ENCODE measurements around the gene CDH15. TPM values are rescaled to one million over a fixed set of nuclear protein-coding genes. Genes with fewer than 3 reads are reported as not detected.

CDH15 gene
- total and polyA plus RNA-seq, 2 experiments from 2014 or later, result 0.06 TPM; not detected in 1

DNA sequence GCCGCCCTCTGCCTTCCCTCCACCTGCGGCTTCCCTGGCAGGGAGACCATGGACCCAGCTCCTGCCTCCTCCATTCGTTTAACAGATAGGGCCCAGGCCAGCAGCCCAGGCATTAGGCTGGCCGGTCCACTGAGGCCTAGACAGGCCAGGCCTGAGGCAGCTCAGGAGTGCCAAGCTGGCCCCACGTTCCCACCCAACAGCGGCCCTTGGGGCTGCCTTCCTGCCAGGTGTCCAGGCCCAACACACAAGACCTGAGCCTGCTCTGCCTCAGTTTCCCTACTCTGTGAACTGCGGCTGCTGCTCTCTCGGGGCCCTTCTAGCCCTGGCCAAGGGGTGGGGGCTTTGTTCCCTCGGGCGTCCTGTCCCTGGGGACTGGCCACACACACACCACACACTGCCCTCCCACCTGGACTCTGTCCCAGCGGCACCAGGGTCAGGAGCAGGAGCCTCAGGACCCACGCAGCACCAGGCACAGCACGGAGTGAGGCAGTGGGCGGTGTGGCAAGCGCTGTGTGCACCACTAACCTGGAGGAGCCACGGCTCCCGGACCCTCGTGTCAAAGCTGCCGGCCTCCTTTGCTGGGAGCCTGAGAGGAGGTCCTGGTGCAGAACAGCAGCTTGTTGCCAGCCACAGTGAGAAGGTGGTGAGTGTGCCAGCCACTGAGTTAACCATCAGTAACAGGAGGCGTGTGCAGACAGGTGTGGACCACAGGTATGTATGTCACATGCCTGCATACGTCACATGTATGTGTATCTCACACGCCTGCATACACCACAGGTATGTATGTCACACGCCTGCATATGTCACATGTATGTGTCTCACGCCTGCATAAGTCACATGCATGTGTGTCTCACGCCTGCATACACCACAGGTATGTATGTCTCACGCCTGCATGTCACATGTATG, 14.6 kb upstream of the CDH15 start:
- no peak for TF ChIP-seq EZH2phosphoT487 (IDR thresholded peaks at IDR 0.05; ENCODE audit: insufficient read depth, low read depth)
- Histone ChIP-seq H4K20me1 (ENCODE audit: insufficient read depth) (no peaks in the 10 kb centered on the region), H3K9me3 (ENCODE audit: low read depth) (no peaks in the 10 kb centered on the region), H3K9me2 (ENCODE audit: insufficient read depth) (no peaks in the 10 kb centered on the region), H3K27ac (no peak overlapping the region), H3K9ac (no peak overlapping the region), H3K27me3 (replicated peaks; ENCODE audit: insufficient read depth) (no peaks in the 10 kb centered on the region), H3K4me2 (ENCODE audit: unreplicated experiment) (no peak overlapping the region), H3K4me3 (no peak overlapping the region), H3F3A (ENCODE audit: insufficient read depth) (peaks cover 20% of the 10 kb centered on the region), H3K4me1 (ENCODE audit: insufficient read depth) (peaks cover 12% of the 10 kb centered on the region), H2AFZ (no peak overlapping the region), H3K79me2 (ENCODE audit: insufficient read depth) (no peaks in the 10 kb centered on the region), H3K36me3 (ENCODE audit: low read depth) (no peaks in the 10 kb centered on the region)
- in situ Hi-C loops (cut with MboI), result no loop called here
- 62 to 65% methylated on average over 23 to 26 of the region's 26 CpGs for WGBS, 2 experiments (ENCODE audit: low coverage in 1 of 2, low lambda C conversion rate in 2 of 2, missing lambda C conversion rate in 2 of 2)
- no peak for DNase-seq

DNA sequence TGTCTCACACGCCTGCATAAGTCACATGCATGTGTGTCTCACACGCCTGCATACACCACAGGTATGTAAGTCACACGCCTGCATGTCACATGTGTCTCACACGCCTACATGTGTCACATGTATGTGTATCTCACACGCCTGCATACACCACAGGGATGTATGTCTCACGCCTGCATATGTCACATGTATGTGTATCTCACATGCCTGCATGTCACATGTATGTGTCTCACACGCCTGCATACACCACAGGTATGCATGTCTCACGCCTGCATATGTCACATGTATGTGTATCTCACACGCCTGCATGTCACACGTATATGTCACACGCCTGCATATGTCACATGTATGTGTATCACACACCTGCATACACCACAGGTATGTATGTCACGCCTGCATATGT, 13.8 kb upstream of the CDH15 start:
- no peak overlapping the region for H2AFZ ChIP-seq
- in situ Hi-C loops (cut with MboI), result no loop called here
- 67 to 69% methylated on average over 12 of the region's 12 CpGs for WGBS, 2 experiments (ENCODE audit: low coverage in 1 of 2, low lambda C conversion rate in 2 of 2, missing lambda C conversion rate in 2 of 2)

DNA sequence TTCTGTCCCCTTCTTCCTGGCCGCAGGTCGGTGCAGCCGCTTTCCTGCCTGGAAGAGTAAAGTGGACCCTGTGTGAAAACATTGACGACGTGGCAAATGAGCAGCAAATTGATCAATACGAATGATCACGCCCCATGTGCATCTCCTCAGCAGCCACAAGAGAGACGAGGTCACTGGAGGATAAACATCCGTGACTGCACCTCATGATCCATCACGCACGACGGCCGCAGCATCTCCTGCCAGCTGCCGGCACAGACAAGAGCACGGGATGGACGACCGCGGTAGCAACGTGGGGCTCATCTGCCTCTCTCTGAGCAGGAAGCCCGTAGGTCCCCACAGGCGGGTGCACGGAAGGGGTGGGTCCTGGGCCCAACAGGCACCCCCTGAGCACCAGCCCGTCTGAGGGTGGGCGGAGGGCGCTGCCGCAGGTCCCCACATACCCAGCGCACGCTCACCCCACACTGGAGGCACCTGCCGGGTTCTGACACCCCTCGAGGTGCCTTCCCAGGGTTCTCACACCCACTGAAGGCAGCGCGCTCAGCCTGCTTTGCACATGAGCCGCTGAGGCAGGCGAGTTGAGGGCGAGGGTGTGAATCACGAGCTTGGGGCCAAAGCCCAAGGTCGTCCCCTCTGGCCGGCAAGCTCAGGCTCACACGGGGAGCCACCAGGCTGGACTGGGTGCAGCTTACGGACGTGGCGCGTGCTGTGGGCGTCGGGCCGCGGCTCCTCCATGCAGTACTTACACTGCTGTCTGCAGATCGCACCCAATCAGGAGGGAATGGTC, 12.3 kb upstream of the CDH15 start:
- Histone ChIP-seq H3K4me2 (ENCODE audit: unreplicated experiment) (no peak overlapping the region), H3K36me3 (ENCODE audit: low read depth) (no peaks in the 10 kb centered on the region), H4K20me1 (ENCODE audit: insufficient read depth) (no peaks in the 10 kb centered on the region), H3K4me1 (ENCODE audit: insufficient read depth) (peaks cover 12% of the 10 kb centered on the region), H3K4me3 (no peak overlapping the region), H2AFZ (no peak overlapping the region), H3K79me2 (ENCODE audit: insufficient read depth) (no peaks in the 10 kb centered on the region), H3K9ac (no peak overlapping the region), H3K27me3 (replicated peaks; ENCODE audit: insufficient read depth) (no peaks in the 10 kb centered on the region), H3K9me3 (ENCODE audit: low read depth) (no peaks in the 10 kb centered on the region), H3K9me2 (ENCODE audit: insufficient read depth) (no peaks in the 10 kb centered on the region), H3F3A (ENCODE audit: insufficient read depth) (peaks cover 20% of the 10 kb centered on the region), H3K27ac (no peak overlapping the region)
- no peak for DNase-seq
- TF ChIP-seq EZH2phosphoT487 (IDR thresholded peaks at IDR 0.05; ENCODE audit: insufficient read depth, low read depth), result no peak
- no peak for TF ChIP-seq EZH2 (IDR thresholded peaks at IDR 0.05; ENCODE audit: insufficient read depth, poor library complexity, severe bottlenecking)
- WGBS, 2 experiments (ENCODE audit: low coverage in 1 of 2, low lambda C conversion rate in 2 of 2, missing lambda C conversion rate in 2 of 2), result 84 to 87% methylated on average over 43 to 45 of the region's 48 CpGs
- in situ Hi-C loops (cut with MboI), result no loop called here

More for the DNA sequence above, 13.8 kb upstream of the CDH15 start:
- TF ChIP-seq EZH2 (IDR thresholded peaks at IDR 0.05; ENCODE audit: insufficient read depth, poor library complexity, severe bottlenecking) (no peak), EZH2phosphoT487 (IDR thresholded peaks at IDR 0.05; ENCODE audit: insufficient read depth, low read depth) (no peak)
- Histone ChIP-seq H3K27ac (no peak overlapping the region), H3K4me1 (ENCODE audit: insufficient read depth) (peaks cover 12% of the 10 kb centered on the region), H3K4me2 (ENCODE audit: unreplicated experiment) (no peak overlapping the region), H3K27me3 (replicated peaks; ENCODE audit: insufficient read depth) (no peaks in the 10 kb centered on the region), H3K79me2 (ENCODE audit: insufficient read depth) (no peaks in the 10 kb centered on the region), H3K9me3 (ENCODE audit: low read depth) (no peaks in the 10 kb centered on the region), H3F3A (ENCODE audit: insufficient read depth) (peaks cover 20% of the 10 kb centered on the region), H3K9me2 (ENCODE audit: insufficient read depth) (no peaks in the 10 kb centered on the region), H3K4me3 (no peak overlapping the region), H3K36me3 (ENCODE audit: low read depth) (no peaks in the 10 kb centered on the region), H3K9ac (no peak overlapping the region), H4K20me1 (ENCODE audit: insufficient read depth) (no peaks in the 10 kb centered on the region)
- DNase-seq, result no peak

DNA sequence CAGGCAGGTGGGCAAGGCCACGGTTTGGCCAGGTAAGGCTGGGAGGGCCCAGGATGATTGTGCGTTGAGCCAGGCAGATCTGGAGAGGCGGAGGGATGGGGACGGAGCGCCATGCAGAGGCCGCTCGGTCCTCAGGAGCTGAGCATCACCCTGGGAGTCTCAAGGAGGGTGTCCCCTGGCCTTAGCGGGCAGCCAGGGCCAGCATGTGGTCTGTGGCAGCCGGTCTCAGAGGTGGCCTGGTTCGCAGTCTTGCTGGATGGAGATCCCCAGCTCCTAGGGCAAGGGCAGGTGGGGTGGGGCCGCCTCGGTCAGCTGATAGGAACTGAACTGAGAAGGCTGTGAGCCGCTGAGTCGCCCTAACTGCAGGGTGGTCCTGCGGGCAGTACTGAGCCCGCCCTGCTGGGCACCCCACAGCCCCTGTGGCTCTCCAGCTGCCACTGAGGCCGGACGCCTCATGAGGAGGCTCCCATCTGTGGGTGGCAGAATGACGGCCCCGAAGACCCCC, 11.6 kb upstream of the CDH15 start:
- WGBS, 2 experiments (ENCODE audit: low coverage in 1 of 2, low lambda C conversion rate in 2 of 2, missing lambda C conversion rate in 2 of 2), result 75 to 81% methylated on average over 18 to 20 of the region's 20 CpGs
- H3F3A ChIP-seq (ENCODE audit: insufficient read depth), result peaks cover 20% of the 10 kb centered on the region
- in situ Hi-C loops (cut with MboI), result no loop called here
- H3K27me3 ChIP-seq (replicated peaks; ENCODE audit: insufficient read depth), result no peaks in the 10 kb centered on the region
- no peaks in the 10 kb centered on the region for H4K20me1 ChIP-seq (ENCODE audit: insufficient read depth)
- no peak overlapping the region for H3K4me2 ChIP-seq (ENCODE audit: unreplicated experiment)
- no peaks in the 10 kb centered on the region for H3K36me3 ChIP-seq (ENCODE audit: low read depth)
- TF ChIP-seq EZH2phosphoT487 (IDR thresholded peaks at IDR 0.05; ENCODE audit: insufficient read depth, low read depth) (no peak), EZH2 (IDR thresholded peaks at IDR 0.05; ENCODE audit: insufficient read depth, poor library complexity, severe bottlenecking) (no peak)
- no peaks in the 10 kb centered on the region for H3K79me2 ChIP-seq (ENCODE audit: insufficient read depth)
- H3K9ac ChIP-seq, result no peak overlapping the region
- no peak overlapping the region for H3K27ac ChIP-seq
- H2AFZ ChIP-seq, result no peak overlapping the region
- H3K4me1 ChIP-seq (ENCODE audit: insufficient read depth), result peaks cover 9% of the 10 kb centered on the region
- H3K9me3 ChIP-seq (ENCODE audit: low read depth), result no peaks in the 10 kb centered on the region
- H3K9me2 ChIP-seq (ENCODE audit: insufficient read depth), result no peaks in the 10 kb centered on the region
- H3K4me3 ChIP-seq, result no peak overlapping the region
- DNase-seq, result no peak
